GM12878 (cell line): ENCODE data around the gene LPIN3.

Source experiments
- BCLAF1 ChIP-seq: fragments of 450-650 bp; IDR thresholded peaks from 2 replicates; pipeline ENCODE4 v1.6.1; 2017; ENCODE audit warnings: antibody characterized with exemption, mild to moderate bottlenecking, moderate library complexity
- EZH2 ChIP-seq: IDR thresholded peaks from 2 replicates; pipeline ENCODE4 v1.6.1; 2012; ENCODE audit warnings: low read depth, mild to moderate bottlenecking, control low read depth, inconsistent platforms, low read length, borderline replicate concordance; ENCODE audit not compliant: control insufficient read depth
- KAT2A ChIP-seq: conservative IDR thresholded peaks from 2 replicates; pipeline ENCODE4 v1.6.1; 2011; ENCODE audit warnings: low read depth, low read length; ENCODE audit not compliant: control insufficient read depth
- NFIC ChIP-seq: IDR thresholded peaks from 2 replicates; pipeline ENCODE4 v1.6.1; 2012; ENCODE audit warnings: low read depth, mild to moderate bottlenecking, inconsistent platforms, low read length, moderate library complexity
- SIX5 ChIP-seq: IDR thresholded peaks from 2 replicates; pipeline ENCODE4 v1.6.1; 2011; ENCODE audit warnings: mild to moderate bottlenecking, low read depth, low read length, moderate library complexity; ENCODE audit not compliant: severe bottlenecking
- YY1 ChIP-seq: IDR thresholded peaks from 2 replicates; pipeline ENCODE4 v1.6.1; 2011; ENCODE audit warnings: low read depth, mild to moderate bottlenecking, low read length
- ZNF274 ChIP-seq: IDR thresholded peaks from one replicate; pipeline ENCODE4 v1.8.0; 2011; ENCODE audit not compliant: insufficient read length, insufficient read depth
- TF ChIP-seq, protein P1 (sequence below), 3 experiments: IDR thresholded peaks in 2 of 3; conservative IDR thresholded peaks in 1 of 3; 2 replicates each; pipeline ENCODE4 v1.5.1; 2011; ENCODE audit warnings: low read depth in 3 of 3, low read length in 3 of 3, mild to moderate bottlenecking in 3 of 3, control low read depth in 2 of 3, moderate library complexity in 2 of 3, inconsistent platforms in 1 of 3, mixed read lengths in 1 of 3; ENCODE audit not compliant: control insufficient read depth in 2 of 3, insufficient read depth in 1 of 3; ENCODE audit errors: extremely low read depth in 1 of 3
- TF ChIP-seq, protein P2 (sequence below): IDR thresholded peaks from 2 replicates; pipeline ENCODE4 v1.6.1; 2012; ENCODE audit warnings: mild to moderate bottlenecking, low read depth, low read length

- TF ChIP-seq, protein P1, sequence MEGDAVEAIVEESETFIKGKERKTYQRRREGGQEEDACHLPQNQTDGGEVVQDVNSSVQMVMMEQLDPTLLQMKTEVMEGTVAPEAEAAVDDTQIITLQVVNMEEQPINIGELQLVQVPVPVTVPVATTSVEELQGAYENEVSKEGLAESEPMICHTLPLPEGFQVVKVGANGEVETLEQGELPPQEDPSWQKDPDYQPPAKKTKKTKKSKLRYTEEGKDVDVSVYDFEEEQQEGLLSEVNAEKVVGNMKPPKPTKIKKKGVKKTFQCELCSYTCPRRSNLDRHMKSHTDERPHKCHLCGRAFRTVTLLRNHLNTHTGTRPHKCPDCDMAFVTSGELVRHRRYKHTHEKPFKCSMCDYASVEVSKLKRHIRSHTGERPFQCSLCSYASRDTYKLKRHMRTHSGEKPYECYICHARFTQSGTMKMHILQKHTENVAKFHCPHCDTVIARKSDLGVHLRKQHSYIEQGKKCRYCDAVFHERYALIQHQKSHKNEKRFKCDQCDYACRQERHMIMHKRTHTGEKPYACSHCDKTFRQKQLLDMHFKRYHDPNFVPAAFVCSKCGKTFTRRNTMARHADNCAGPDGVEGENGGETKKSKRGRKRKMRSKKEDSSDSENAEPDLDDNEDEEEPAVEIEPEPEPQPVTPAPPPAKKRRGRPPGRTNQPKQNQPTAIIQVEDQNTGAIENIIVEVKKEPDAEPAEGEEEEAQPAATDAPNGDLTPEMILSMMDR (IDR thresholded peaks at IDR 0.05 in 2 of 3, conservative IDR thresholded peaks at IDR 0.05 in 1 of 3; ENCODE audit: control insufficient read depth in 2 of 3, extremely low read depth in 1 of 3, insufficient read depth in 1 of 3, low read depth in 3 of 3, low read length in 3 of 3): no peak
- TF ChIP-seq ZNF274: no peak
- no peak for TF ChIP-seq SIX5
- TF ChIP-seq EZH2: no peak
- no peak for TF ChIP-seq YY1
- TF ChIP-seq KAT2A: no peak
- TF ChIP-seq BCLAF1: no peak
- TF ChIP-seq NFIC: no peak
- TF ChIP-seq, protein P2, sequence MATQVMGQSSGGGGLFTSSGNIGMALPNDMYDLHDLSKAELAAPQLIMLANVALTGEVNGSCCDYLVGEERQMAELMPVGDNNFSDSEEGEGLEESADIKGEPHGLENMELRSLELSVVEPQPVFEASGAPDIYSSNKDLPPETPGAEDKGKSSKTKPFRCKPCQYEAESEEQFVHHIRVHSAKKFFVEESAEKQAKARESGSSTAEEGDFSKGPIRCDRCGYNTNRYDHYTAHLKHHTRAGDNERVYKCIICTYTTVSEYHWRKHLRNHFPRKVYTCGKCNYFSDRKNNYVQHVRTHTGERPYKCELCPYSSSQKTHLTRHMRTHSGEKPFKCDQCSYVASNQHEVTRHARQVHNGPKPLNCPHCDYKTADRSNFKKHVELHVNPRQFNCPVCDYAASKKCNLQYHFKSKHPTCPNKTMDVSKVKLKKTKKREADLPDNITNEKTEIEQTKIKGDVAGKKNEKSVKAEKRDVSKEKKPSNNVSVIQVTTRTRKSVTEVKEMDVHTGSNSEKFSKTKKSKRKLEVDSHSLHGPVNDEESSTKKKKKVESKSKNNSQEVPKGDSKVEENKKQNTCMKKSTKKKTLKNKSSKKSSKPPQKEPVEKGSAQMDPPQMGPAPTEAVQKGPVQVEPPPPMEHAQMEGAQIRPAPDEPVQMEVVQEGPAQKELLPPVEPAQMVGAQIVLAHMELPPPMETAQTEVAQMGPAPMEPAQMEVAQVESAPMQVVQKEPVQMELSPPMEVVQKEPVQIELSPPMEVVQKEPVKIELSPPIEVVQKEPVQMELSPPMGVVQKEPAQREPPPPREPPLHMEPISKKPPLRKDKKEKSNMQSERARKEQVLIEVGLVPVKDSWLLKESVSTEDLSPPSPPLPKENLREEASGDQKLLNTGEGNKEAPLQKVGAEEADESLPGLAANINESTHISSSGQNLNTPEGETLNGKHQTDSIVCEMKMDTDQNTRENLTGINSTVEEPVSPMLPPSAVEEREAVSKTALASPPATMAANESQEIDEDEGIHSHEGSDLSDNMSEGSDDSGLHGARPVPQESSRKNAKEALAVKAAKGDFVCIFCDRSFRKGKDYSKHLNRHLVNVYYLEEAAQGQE: no peak
Measured at GRCh38 chr20:41320441-41320840, 20.2 kb upstream of the LPIN3 start.
